HEK293T (cell line): ENCODE measurements around the gene LRP1B.

Source experiments
- ARNT ChIP-seq: fragments of 450-650 bp; IDR thresholded peaks from 2 replicates; pipeline ENCODE4 v1.6.1; 2017; ENCODE audit warnings: mild to moderate bottlenecking
- BHLHE40 ChIP-seq: fragments of 450-650 bp; IDR thresholded peaks from 2 replicates; pipeline ENCODE4 v1.6.1; 2016; ENCODE audit warnings: mild to moderate bottlenecking, moderate library complexity, borderline replicate concordance
- CTBP1 ChIP-seq: fragments of 450-650 bp; IDR thresholded peaks from 2 replicates; pipeline ENCODE4 v1.6.1; 2016; ENCODE audit warnings: borderline replicate concordance
- ELF4 ChIP-seq: fragments of 450-650 bp; IDR thresholded peaks from 2 replicates; pipeline ENCODE4 v1.6.1; 2017; ENCODE audit warnings: antibody characterized with exemption
- FOXA1 ChIP-seq: fragments of 450-650 bp; IDR thresholded peaks from 2 replicates; pipeline ENCODE4 v1.6.1; 2016; ENCODE audit warnings: mild to moderate bottlenecking
- FOXK2 ChIP-seq: fragments of 450-650 bp; IDR thresholded peaks from 2 replicates; pipeline ENCODE4 v1.6.1; 2016; ENCODE audit warnings: mild to moderate bottlenecking
- FOXM1 ChIP-seq: fragments of 450-650 bp; IDR thresholded peaks from 2 replicates; pipeline ENCODE4 v1.6.1; 2017; ENCODE audit warnings: mild to moderate bottlenecking, borderline replicate concordance
- HDGF ChIP-seq: fragments of 450-650 bp; IDR thresholded peaks from 2 replicates; pipeline ENCODE4 v1.6.1; 2017; ENCODE audit warnings: antibody characterized with exemption, borderline replicate concordance
- NFRKB ChIP-seq: fragments of 450-650 bp; IDR thresholded peaks from 2 replicates; pipeline ENCODE4 v1.6.1; 2016; ENCODE audit warnings: mild to moderate bottlenecking, moderate library complexity
- SP1 ChIP-seq: fragments of 450-650 bp; IDR thresholded peaks from 2 replicates; pipeline ENCODE4 v1.6.1; 2017
- SUZ12 ChIP-seq: fragments of 450-650 bp; IDR thresholded peaks from 2 replicates; pipeline ENCODE4 v1.6.1; 2016; ENCODE audit warnings: mild to moderate bottlenecking
- TARDBP ChIP-seq: fragments of 450-650 bp; IDR thresholded peaks from 2 replicates; pipeline ENCODE4 v1.6.1; 2016
- ZNF384 ChIP-seq: fragments of 450-650 bp; IDR thresholded peaks from 2 replicates; pipeline ENCODE4 v1.6.1; 2016

DNA sequence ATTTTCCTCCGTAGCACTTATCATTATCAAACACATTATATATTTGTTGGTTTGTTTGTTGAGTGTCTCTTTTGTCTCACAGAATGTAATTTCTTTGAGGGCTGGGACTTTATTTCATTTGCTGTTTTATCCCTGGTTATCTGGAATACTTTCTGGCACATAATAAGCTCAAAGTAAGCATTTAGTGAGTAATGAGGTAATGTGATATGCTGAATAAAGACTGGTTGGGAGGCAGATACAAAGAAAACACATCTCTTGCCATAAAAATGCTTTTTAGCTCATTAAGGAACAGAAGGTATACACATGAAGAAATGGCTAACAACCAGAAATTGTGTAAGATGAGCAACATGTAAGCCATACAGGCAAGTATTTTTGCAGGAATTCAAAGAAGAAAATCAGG lies 1411.8 kb downstream of the LRP1B start:
- TF ChIP-seq BHLHE40 (no peak), SP1 (no peak), FOXA1 (no peak), FOXM1 (no peak), SUZ12 (no peak), FOXK2 (no peak), NFRKB (no peak), ZNF384 (no peak), TARDBP (no peak), ARNT (no peak), HDGF (no peak), ELF4 (no peak), CTBP1 (no peak)
